Nephron (organoid): ENCODE measurements around the gene MICU2.
"Not testable (repeated sequence)": the region's sequence is repeated elsewhere in the genome, so short reads cannot be mapped to it uniquely, and the experiment has no call there.

Experiments
- H3K27ac Mint-ChIP-seq, 3 experiments: 2 replicates each; pipeline ENCODE4 v1.8.0; 2020; ENCODE audit warnings: mixed read lengths in 3 of 3, mild to moderate bottlenecking in 2 of 3, moderate library complexity in 1 of 3
- H3K27me3 Mint-ChIP-seq: 2 replicates; pipeline ENCODE4 v1.8.0; 2021; ENCODE audit warnings: low read depth, mild to moderate bottlenecking, moderate library complexity, mixed read lengths
- H3K36me3 Mint-ChIP-seq: 2 replicates; pipeline ENCODE4 v1.8.0; 2020; ENCODE audit warnings: low read depth, mixed read lengths
- H3K4me1 Mint-ChIP-seq: 2 replicates; pipeline ENCODE4 v1.8.0; 2020; ENCODE audit warnings: mixed read lengths
- H3K4me3 Mint-ChIP-seq, 3 experiments: 2 replicates each; pipeline ENCODE4 v1.8.0; 2020; ENCODE audit warnings: mild to moderate bottlenecking in 3 of 3, mixed read lengths in 3 of 3, moderate library complexity in 2 of 3
- H3K9me3 Mint-ChIP-seq: 2 replicates; pipeline ENCODE4 v1.8.0; 2020; ENCODE audit warnings: mixed read lengths
- CTCF ChIP-seq, 3 experiments: fragments of 200-600 bp; sonication (generic); IDR thresholded peaks; one replicate each; pipeline ENCODE4 v1.5.0; 2021; ENCODE audit warnings: antibody characterized with exemption in 3 of 3; ENCODE audit not compliant: unreplicated experiment in 3 of 3

The MICU2 gene

GRCh38 chr13:21606796-21607195 is 2.8 kb upstream of the MICU2 start:
- Mint-ChIP-seq H3K36me3 (peaks cover 3% of the 10 kb centered on the region), H3K27me3 (peaks cover 3% of the 10 kb centered on the region), H3K4me3 (peak overlapping the region in 2 of 3 experiments; percentile 38 to 50), H3K9me3 (no peaks in the 10 kb centered on the region), H3K4me1 (peaks cover 37% of the 10 kb centered on the region), H3K27ac (peak overlapping the region; percentile 34 to 86 (median 86))
- TF ChIP-seq CTCF (IDR thresholded peaks at IDR 0.05; ENCODE audit: unreplicated experiment in 3 of 3): no peak

GRCh38 chr13:21606251-21606650 is 2.3 kb upstream of the MICU2 start:
- peaks cover 3% of the 10 kb centered on the region for H3K27me3 Mint-ChIP-seq
- peaks cover 42% of the 10 kb centered on the region for H3K4me1 Mint-ChIP-seq
- peak overlapping the region in 2 of 3 experiments; percentile 30 to 50 for H3K4me3 Mint-ChIP-seq
- no peaks in the 10 kb centered on the region for H3K9me3 Mint-ChIP-seq
- H3K27ac Mint-ChIP-seq: peak overlapping the region; percentile 34 to 86 (median 86)
- no peak for TF ChIP-seq CTCF (IDR thresholded peaks at IDR 0.05; ENCODE audit: unreplicated experiment in 3 of 3)
- peaks cover 8% of the 10 kb centered on the region for H3K36me3 Mint-ChIP-seq

- H3K27ac Mint-ChIP-seq: no peak overlapping the region
- H3K4me1 Mint-ChIP-seq: peaks cover 20% of the 10 kb centered on the region
- peaks cover 32% of the 10 kb centered on the region for H3K9me3 Mint-ChIP-seq
- peaks cover 60% of the 10 kb centered on the region for H3K36me3 Mint-ChIP-seq
- no peak for TF ChIP-seq CTCF (IDR thresholded peaks at IDR 0.05; ENCODE audit: unreplicated experiment in 3 of 3)
- H3K4me3 Mint-ChIP-seq: no peak overlapping the region
- H3K27me3 Mint-ChIP-seq: no peaks in the 10 kb centered on the region
Measured at GRCh38 chr13:21596722-21597121, 7.2 kb downstream of the MICU2 start.

- H3K4me3 Mint-ChIP-seq: no peak overlapping the region
- no peak for TF ChIP-seq CTCF (IDR thresholded peaks at IDR 0.05; ENCODE audit: unreplicated experiment in 3 of 3)
- H3K9me3 Mint-ChIP-seq: peaks cover 44% of the 10 kb centered on the region
- no peaks in the 10 kb centered on the region for H3K27me3 Mint-ChIP-seq
- H3K4me1 Mint-ChIP-seq: peaks cover 13% of the 10 kb centered on the region
- H3K36me3 Mint-ChIP-seq: peaks cover 63% of the 10 kb centered on the region
- H3K27ac Mint-ChIP-seq: no peak overlapping the region
Measured at GRCh38 chr13:21595546-21595822, 8.5 kb downstream of the MICU2 start.

GRCh38 chr13:21594715-21595545 is 9.0 kb downstream of the MICU2 start:
- H3K27me3 Mint-ChIP-seq: no peaks in the 10 kb centered on the region

GRCh38 chr13:21590665-21591456 is 13.1 kb downstream of the MICU2 start:
- peaks cover 18% of the 10 kb centered on the region for H3K4me1 Mint-ChIP-seq
- H3K27me3 Mint-ChIP-seq: not testable (repeated sequence)

More at GRCh38 chr13:21594715-21595545, 9.0 kb downstream of the MICU2 start:
- H3K4me1 Mint-ChIP-seq: peaks cover 9% of the 10 kb centered on the region
- no peak for TF ChIP-seq CTCF (IDR thresholded peaks at IDR 0.05; ENCODE audit: unreplicated experiment in 3 of 3)
- H3K9me3 Mint-ChIP-seq: peaks cover 47% of the 10 kb centered on the region
- peaks cover 63% of the 10 kb centered on the region for H3K36me3 Mint-ChIP-seq
- no peak overlapping the region for H3K27ac Mint-ChIP-seq
- H3K4me3 Mint-ChIP-seq: no peak overlapping the region

More at GRCh38 chr13:21590665-21591456, 13.1 kb downstream of the MICU2 start:
- not testable (repeated sequence) for H3K4me3 Mint-ChIP-seq, H3K27ac Mint-ChIP-seq
- H3K36me3 Mint-ChIP-seq: peaks cover 68% of the 10 kb centered on the region
- peaks cover 53% of the 10 kb centered on the region for H3K9me3 Mint-ChIP-seq
